IMR-90 (cell line): Measurements from ENCODE around the gene GATD1. TPM values are rescaled to one million over a fixed set of nuclear protein-coding genes. Genes with fewer than 3 reads are reported as not detected.
A peak's percentile ranks its signal among the peaks of the same experiment; 100 is the strongest.

Experiments
- ATAC-seq: fragments of 200-7000 bp; cut with Tn5 transposase; 2 replicates; pipeline ENCODE4 v1.9.1; 2020; ENCODE audit warnings: low read depth, mild to moderate bottlenecking, moderate library complexity
- BruUV-seq: library from RNA; stranded (reverse); fragments of 400-500 nt; replicated peaks from 2 replicates; lab custom pipeline; 2021; lab: Mats Ljungman, UMichigan
- CTCF ChIA-PET: fragments of 300-600 bp; formaldehyde crosslinking; extraction: SDS; loops from one replicate; lab custom pipeline; 2021; ENCODE audit warnings: antibody characterized with exemption; lab: Yijun Ruan, JAX
- POLR2A ChIA-PET: fragments of 300-600 bp; sonication (Branson Sonifier 250); formaldehyde crosslinking; loops from one replicate; lab custom pipeline; 2022; ENCODE audit warnings: antibody characterized with exemption; ENCODE audit not compliant: unreplicated experiment; lab: Charles Lee
- DNase-seq: peaks from one replicate; pipeline ENCODE4 v3.0.0; 2013
- H2AFZ ChIP-seq: replicated peaks from 2 replicates; pipeline ENCODE3; 2013; ENCODE audit warnings: low read length, mild to moderate bottlenecking; ENCODE audit not compliant: poor library complexity
- H2AK5ac ChIP-seq: 2 replicates; pipeline ENCODE4 v1.6.1; 2013; ENCODE audit warnings: low read depth, low read length, inconsistent platforms
- H2AK9ac ChIP-seq: replicated peaks from 2 replicates; pipeline ENCODE3; 2013; ENCODE audit warnings: mild to moderate bottlenecking, low read depth, low read length, moderate library complexity; ENCODE audit not compliant: poor library complexity
- H2BK120ac ChIP-seq: 2 replicates; pipeline ENCODE4 v1.6.1; 2013; ENCODE audit warnings: low read depth, low read length, inconsistent platforms
- H2BK15ac ChIP-seq: 3 replicates; pipeline ENCODE4 v1.6.1; 2013; ENCODE audit warnings: low read depth, low read length, inconsistent platforms
- H2BK20ac ChIP-seq: 2 replicates; pipeline ENCODE4 v1.6.1; 2013; ENCODE audit warnings: low read depth, mild to moderate bottlenecking, inconsistent platforms, low read length, moderate library complexity
- H2BK5ac ChIP-seq: 2 replicates; pipeline ENCODE4 v1.6.1; 2013; ENCODE audit warnings: mild to moderate bottlenecking, low read depth, low read length, inconsistent platforms; ENCODE audit not compliant: poor library complexity, severe bottlenecking
- H3K14ac ChIP-seq: replicated peaks from 2 replicates; pipeline ENCODE4 v1.6.1; 2013; ENCODE audit warnings: low read depth, low read length, inconsistent platforms
- H3K18ac ChIP-seq: 2 replicates; pipeline ENCODE4 v1.6.1; 2013; ENCODE audit warnings: low read depth, low read length, control low read depth
- H3K23ac ChIP-seq: 2 replicates; pipeline ENCODE4 v1.6.1; 2013; ENCODE audit warnings: low read depth, low read length, inconsistent platforms
- H3K27ac ChIP-seq: 2 replicates; pipeline ENCODE4 v1.5.1; 2013; ENCODE audit warnings: mild to moderate bottlenecking, control low read depth, low read length; ENCODE audit not compliant: insufficient read depth
- H3K27me3 ChIP-seq: 2 replicates; pipeline ENCODE4 v1.6.1; 2013; ENCODE audit warnings: low read length; ENCODE audit not compliant: control insufficient read depth, insufficient read depth
- H3K36me3 ChIP-seq: 2 replicates; pipeline ENCODE4 v1.6.1; 2013; ENCODE audit warnings: low read length, mixed read lengths; ENCODE audit not compliant: control insufficient read depth, insufficient read depth
- H3K4ac ChIP-seq: 2 replicates; pipeline ENCODE4 v1.6.1; 2013; ENCODE audit warnings: low read depth, low read length, inconsistent platforms
- H3K4me1 ChIP-seq: 2 replicates; pipeline ENCODE4 v1.6.1; 2013; ENCODE audit warnings: low read length, mixed read lengths; ENCODE audit not compliant: control insufficient read depth, insufficient read depth
- H3K4me2 ChIP-seq: 2 replicates; pipeline ENCODE4 v1.6.1; 2013; ENCODE audit warnings: low read depth, mild to moderate bottlenecking, control low read depth, low read length, moderate library complexity
- H3K4me3 ChIP-seq: 2 replicates; pipeline ENCODE4 v1.5.1; 2013; ENCODE audit warnings: low read depth, mild to moderate bottlenecking, control low read depth, low read length, moderate library complexity; ENCODE audit not compliant: insufficient read depth
- H3K56ac ChIP-seq: 2 replicates; pipeline ENCODE4 v1.6.1; 2013; ENCODE audit warnings: low read length, inconsistent platforms; ENCODE audit not compliant: insufficient read depth; ENCODE audit errors: extremely low read depth
- H3K79me1 ChIP-seq, 2 experiments: 2 replicates each; pipeline ENCODE4 v1.6.1; 2013; ENCODE audit warnings: low read length in 2 of 2, inconsistent platforms in 1 of 2, low read depth in 1 of 2
- H3K9ac ChIP-seq: 2 replicates; pipeline ENCODE4 v1.6.1; 2013; ENCODE audit warnings: low read depth, low read length, control low read depth
- H3K9me1 ChIP-seq: 2 replicates; pipeline ENCODE4 v1.6.1; 2013; ENCODE audit warnings: low read length, inconsistent platforms; ENCODE audit not compliant: insufficient read depth
- H3K9me3 ChIP-seq: 2 replicates; pipeline ENCODE4 v1.6.1; 2013; ENCODE audit warnings: low read length; ENCODE audit not compliant: control insufficient read depth, insufficient read depth
- H4K20me1 ChIP-seq: 2 replicates; pipeline ENCODE4 v1.6.1; 2013; ENCODE audit warnings: low read length, inconsistent platforms; ENCODE audit not compliant: insufficient read depth
- H4K5ac ChIP-seq: 2 replicates; pipeline ENCODE4 v1.6.1; 2013; ENCODE audit warnings: mild to moderate bottlenecking, low read depth, low read length, control low read depth
- H4K8ac ChIP-seq, 2 experiments: 2 replicates each; pipeline ENCODE4 v1.6.1; 2013; ENCODE audit warnings: low read depth in 2 of 2, low read length in 2 of 2, control low read depth in 1 of 2, inconsistent platforms in 1 of 2
- H4K91ac ChIP-seq: 2 replicates; pipeline ENCODE4 v1.6.1; 2013; ENCODE audit warnings: low read depth, low read length, inconsistent platforms; ENCODE audit not compliant: insufficient read depth
- BHLHE40 ChIP-seq: fragments of 150-350 bp; IDR thresholded peaks from 2 replicates; pipeline ENCODE4 v1.6.1; 2016; ENCODE audit warnings: mild to moderate bottlenecking, low read depth, low read length
- CEBPB ChIP-seq: IDR thresholded peaks from 2 replicates; pipeline ENCODE4 v1.6.1; 2012; ENCODE audit warnings: low read depth, low read length, improper control_type of control experiment
- CHD1 ChIP-seq: IDR thresholded peaks from 2 replicates; pipeline ENCODE4 v1.6.1; 2012; ENCODE audit warnings: low read depth, low read length, improper control_type of control experiment
- FOS ChIP-seq: fragments of 150-350 bp; IDR thresholded peaks from 2 replicates; pipeline ENCODE4 v1.6.1; 2016; ENCODE audit warnings: low read depth, low read length
- MAFK ChIP-seq: IDR thresholded peaks from 2 replicates; pipeline ENCODE4 v1.6.1; 2012; ENCODE audit warnings: low read depth, low read length, improper control_type of control experiment
- MAZ ChIP-seq: IDR thresholded peaks from 2 replicates; pipeline ENCODE4 v1.6.1; 2012; ENCODE audit warnings: low read depth, mild to moderate bottlenecking, low read length, improper control_type of control experiment, moderate library complexity, borderline replicate concordance
- MXI1 ChIP-seq: IDR thresholded peaks from 2 replicates; pipeline ENCODE4 v1.6.1; 2012; ENCODE audit warnings: low read depth, mild to moderate bottlenecking, low read length, moderate library complexity, borderline replicate concordance
- NFE2L2 ChIP-seq: fragments of 150-350 bp; IDR thresholded peaks from 2 replicates; pipeline ENCODE4 v1.6.1; 2016; ENCODE audit warnings: low read depth, mild to moderate bottlenecking, low read length
- POLR2A ChIP-seq: IDR thresholded peaks from 2 replicates; pipeline ENCODE4 v1.6.1; 2012; ENCODE audit warnings: mild to moderate bottlenecking, low read depth, low read length
- RAD21 ChIP-seq: IDR thresholded peaks from 2 replicates; pipeline ENCODE4 v1.6.1; 2012; ENCODE audit warnings: low read length, improper control_type of control experiment
- RCOR1 ChIP-seq: IDR thresholded peaks from 2 replicates; pipeline ENCODE4 v1.6.1; 2012; ENCODE audit warnings: mild to moderate bottlenecking, low read length, improper control_type of control experiment; ENCODE audit not compliant: insufficient replicate concordance
- RFX5 ChIP-seq: IDR thresholded peaks from 2 replicates; pipeline ENCODE4 v1.8.0; 2012; ENCODE audit warnings: low read depth, mild to moderate bottlenecking, low read length, moderate library complexity
- SMC3 ChIP-seq: fragments of 150-350 bp; IDR thresholded peaks from 2 replicates; pipeline ENCODE4 v1.6.1; 2016; ENCODE audit warnings: low read depth, mild to moderate bottlenecking, antibody characterized with exemption, low read length, moderate library complexity
- WGBS, 2 experiments: methylation state at CpG; one replicate each; pipeline versions ENCODE4 v1.1.5 to v1.1.7; 2013; ENCODE audit warnings: missing lambda C conversion rate in 2 of 2; ENCODE audit not compliant: insufficient read length in 1 of 2; ENCODE audit errors: extremely low coverage in 2 of 2; 5-methylcytosine and 5-hydroxymethylcytosine counted together
- dilution Hi-C: fragments of 300-500 bp; cut with HindIII; formaldehyde crosslinking; loops from one replicate; pipeline ENCODE4 v1.14.3; 2018; ENCODE audit warnings: low sequenced_read_pairs; ENCODE audit not compliant: unreplicated experiment
- in situ Hi-C: fragments of 300-500 bp; cut with MboI; formaldehyde crosslinking; loops from 3 replicates; pipeline ENCODE4 v1.14.3; 2019; ENCODE audit warnings: low sequenced_read_pairs, inconsistent platforms, mixed read lengths
- intact Hi-C: fragments of 100-400 bp; cut with micrococcal nuclease; formaldehyde crosslinking; loops from 2 replicates; pipeline ENCODE4 v1.10.0; 2022
- polyA plus RNA-seq, 3 experiments: library from polyadenylated mRNA; depleted of rRNA; stranded (reverse); fragments of >200 nt; gene quantifications; 2 replicates each; pipeline ENCODE4 v1.2.3, GENCODE V29; 2012; ENCODE audit warnings: low replicate concordance in 1 of 3
- total RNA-seq: library from RNA; depleted of rRNA; stranded (reverse); fragments of >200 nt; gene quantifications from 2 replicates; pipeline ENCODE4 v1.2.3, GENCODE V29; 2012
- TF ChIP-seq, protein P1 (sequence below): fragments of 150-350 bp; IDR thresholded peaks from 2 replicates; pipeline ENCODE4 v1.6.1; 2017; ENCODE audit warnings: mild to moderate bottlenecking, antibody characterized with exemption, low read length, low read depth
- TF ChIP-seq, protein P2 (sequence below): fragments of 150-350 bp; IDR thresholded peaks from 2 replicates; pipeline ENCODE4 v1.6.1; 2016; ENCODE audit warnings: low read depth, mild to moderate bottlenecking, low read length, moderate library complexity, borderline replicate concordance

The GATD1 gene
- total and polyA plus RNA-seq, 2 of the 4 experiments (the other 2 are of a cell fraction) = 3.0 to 52.5 TPM

DNA sequence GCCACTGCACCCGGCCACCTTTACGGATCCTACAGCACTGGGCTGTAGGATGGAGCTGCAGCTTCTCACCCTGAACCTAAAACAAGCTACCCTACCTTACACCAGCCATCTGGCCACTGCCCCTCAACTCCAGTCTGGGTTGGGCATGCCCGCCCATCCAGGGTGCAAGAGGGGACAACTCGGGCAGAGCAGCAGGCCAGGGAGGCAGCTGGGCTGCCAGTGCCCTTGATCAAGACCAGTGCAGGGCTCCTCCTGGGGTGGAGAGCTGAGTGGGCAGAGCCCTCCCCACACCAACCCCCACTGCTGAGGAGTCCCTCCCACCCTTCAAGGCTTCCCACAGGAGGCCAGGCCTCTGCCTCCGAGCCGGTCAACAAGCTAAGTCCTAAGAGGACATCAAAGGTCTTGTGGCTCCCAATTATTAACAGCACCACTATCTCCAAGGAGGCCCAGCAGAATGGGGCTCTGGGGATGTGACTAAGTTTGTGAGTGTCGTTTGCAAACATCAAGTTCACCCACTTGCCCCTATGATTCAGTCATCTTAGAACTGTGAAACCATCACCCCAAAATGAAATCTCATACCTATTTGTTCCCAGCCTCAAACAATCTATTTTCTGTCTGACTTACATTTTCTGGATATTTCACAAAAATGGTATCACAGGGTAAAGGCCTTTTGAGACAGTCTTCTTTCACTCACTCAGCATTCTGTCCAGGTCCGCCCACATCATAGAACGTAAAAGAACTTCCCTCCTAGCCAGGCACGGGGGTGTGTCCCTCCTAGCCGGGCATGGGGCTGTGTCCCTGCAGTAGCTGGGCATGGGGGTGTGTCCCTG, 11.0 kb downstream of the GATD1 start:
- Histone ChIP-seq H2AK5ac (no peak overlapping the region), H2AFZ (peak overlapping the region; percentile 52), H3K9ac (no peak overlapping the region), H3K23ac (no peak overlapping the region), H4K5ac (no peak overlapping the region), H3K27me3 (no peaks in the 10 kb centered on the region), H3K18ac (no peak overlapping the region), H4K20me1 (peaks cover 52% of the 10 kb centered on the region), H2BK120ac (no peak overlapping the region), H2AK9ac (no peak overlapping the region), H4K91ac (no peak overlapping the region), H3K9me1 (peaks cover 3% of the 10 kb centered on the region; the same call in 1 of the 2 replicates), H3K56ac (no peak overlapping the region), H3K79me1 (peaks cover 5 to 55% of the 10 kb centered on the region in 2 experiments), H3K4me3 (no peak overlapping the region), H2BK5ac (no peak overlapping the region), H3K4me1 (peaks cover 5% of the 10 kb centered on the region), H4K8ac (no peak overlapping the region), H3K14ac (no peak overlapping the region), H2BK20ac (no peak overlapping the region), H3K4me2 (no peak overlapping the region), H2BK15ac (no peak overlapping the region), H3K27ac (no peak overlapping the region), H3K36me3 (peaks cover 64% of the 10 kb centered on the region), H3K9me3 (no peaks in the 10 kb centered on the region), H3K4ac (no peak overlapping the region)
- no peak for DNase-seq
- ATAC-seq = no peak
- no CpG with 5 or more reads among the region's 11 CpGs for WGBS, 2 experiments
- no TSS peak for BruUV-seq
- in situ Hi-C loops (no loop called here), dilution Hi-C loops (no loop called here), intact Hi-C loops (no loop called here)
- TF ChIP-seq SMC3 = no peak
- no peak for TF ChIP-seq NFE2L2
- TF ChIP-seq, protein P1, sequence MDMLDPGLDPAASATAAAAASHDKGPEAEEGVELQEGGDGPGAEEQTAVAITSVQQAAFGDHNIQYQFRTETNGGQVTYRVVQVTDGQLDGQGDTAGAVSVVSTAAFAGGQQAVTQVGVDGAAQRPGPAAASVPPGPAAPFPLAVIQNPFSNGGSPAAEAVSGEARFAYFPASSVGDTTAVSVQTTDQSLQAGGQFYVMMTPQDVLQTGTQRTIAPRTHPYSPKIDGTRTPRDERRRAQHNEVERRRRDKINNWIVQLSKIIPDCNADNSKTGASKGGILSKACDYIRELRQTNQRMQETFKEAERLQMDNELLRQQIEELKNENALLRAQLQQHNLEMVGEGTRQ = no peak
- TF ChIP-seq RFX5 = no peak
- TF ChIP-seq RCOR1 = no peak
- TF ChIP-seq, protein P2, sequence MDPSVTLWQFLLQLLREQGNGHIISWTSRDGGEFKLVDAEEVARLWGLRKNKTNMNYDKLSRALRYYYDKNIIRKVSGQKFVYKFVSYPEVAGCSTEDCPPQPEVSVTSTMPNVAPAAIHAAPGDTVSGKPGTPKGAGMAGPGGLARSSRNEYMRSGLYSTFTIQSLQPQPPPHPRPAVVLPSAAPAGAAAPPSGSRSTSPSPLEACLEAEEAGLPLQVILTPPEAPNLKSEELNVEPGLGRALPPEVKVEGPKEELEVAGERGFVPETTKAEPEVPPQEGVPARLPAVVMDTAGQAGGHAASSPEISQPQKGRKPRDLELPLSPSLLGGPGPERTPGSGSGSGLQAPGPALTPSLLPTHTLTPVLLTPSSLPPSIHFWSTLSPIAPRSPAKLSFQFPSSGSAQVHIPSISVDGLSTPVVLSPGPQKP = no peak
- no peak for TF ChIP-seq BHLHE40
- no peak for TF ChIP-seq POLR2A
- no peak for TF ChIP-seq MAFK
- TF ChIP-seq CHD1 = no peak
- TF ChIP-seq RAD21 = no peak
- TF ChIP-seq FOS = no peak
- no peak for TF ChIP-seq MXI1
- TF ChIP-seq MAZ = no peak
- no peak for TF ChIP-seq CEBPB
- POLR2A ChIA-PET = no interaction called here
- CTCF ChIA-PET = no interaction called here
